Kidney (tissue), 14 donors: ENCODE measurements around the gene MRPL18. TPM values are rescaled to one million over a fixed set of nuclear protein-coding genes. Genes with fewer than 3 reads are reported as not detected.
A peak's percentile ranks its signal among the peaks of the same experiment; 100 is the strongest.

Experiments used
- DNase-seq, 5 donors: peaks; one replicate each; pipeline ENCODE4 v3.0.0-alpha.2; 2013 to 2020
- FAIRE-seq: peaks from 2 replicates; lab custom pipeline; 2012; peaks lifted over from hg19 to GRCh38; lab: Jason Lieb, UNC
- H3K27ac ChIP-seq, 2 donors: one replicate each; pipeline ENCODE4 v1.7.0; 2013; ENCODE audit warnings: low read depth in 2 of 2, low read length in 2 of 2, inconsistent platforms in 1 of 2
- H3K27me3 ChIP-seq: one replicate; pipeline ENCODE4 v1.7.1; 2013; ENCODE audit warnings: low read length, inconsistent platforms; ENCODE audit not compliant: control insufficient read depth, insufficient read depth
- H3K36me3 ChIP-seq, 3 donors: one replicate each; pipeline versions ENCODE4 v1.7.0 to v1.7.1; 2013; ENCODE audit warnings: low read length in 3 of 3, control low read depth in 1 of 3, inconsistent platforms in 1 of 3; ENCODE audit not compliant: insufficient read depth in 3 of 3, control insufficient read depth in 2 of 3
- H3K4me1 ChIP-seq, 3 donors: one replicate each; pipeline versions ENCODE4 v1.7.0 to v1.7.1; 2013; ENCODE audit warnings: low read length in 3 of 3, inconsistent platforms in 1 of 3, low read depth in 1 of 3; ENCODE audit not compliant: control insufficient read depth in 2 of 3, insufficient read depth in 2 of 3
- H3K4me3 ChIP-seq, 3 donors: one replicate each; pipeline versions ENCODE4 v1.7.0 to v1.8.1; 2013; ENCODE audit warnings: low read length in 3 of 3, control low read depth in 1 of 3, inconsistent platforms in 1 of 3
- H3K9ac ChIP-seq, 3 donors: one replicate each; pipeline versions ENCODE4 v1.7.0 to v1.7.1; 2013; ENCODE audit warnings: low read length in 3 of 3, control low read depth in 1 of 3, inconsistent platforms in 1 of 3
- H3K9me3 ChIP-seq, 3 donors: one replicate each; pipeline versions ENCODE4 v1.7.0 to v1.7.1; 2013; ENCODE audit warnings: low read length in 3 of 3, control low read depth in 1 of 3, inconsistent platforms in 1 of 3; ENCODE audit not compliant: control insufficient read depth in 2 of 3, insufficient read depth in 1 of 3
- intact Hi-C: fragments of 100-400 bp; cut with DNase I; formaldehyde crosslinking; loops from one replicate; pipeline ENCODE4 v1.11.1; 2022
- polyA plus RNA-seq: library from polyadenylated mRNA; stranded (reverse); fragments of 350-450 nt; fragmentation: Illumina TruSeq; extraction: RNeasy Lipid Tissue Mini Kit (QIAGEN cat#74804); gene quantifications from one replicate; pipeline ENCODE4 v1.2.3, GENCODE V29; 2014; ENCODE audit warnings: low read depth, low replicate concordance; ENCODE audit not compliant: insufficient read depth
- total RNA-seq: library from RNA; stranded (reverse); fragmentation: NEBNext Ultra II Directional; extraction: Animal tissue kit (Norgen Biotek cat#: 25700); gene quantifications from one replicate; pipeline ENCODE4 v1.2.1, GENCODE V29; 2021
- TF ChIP-seq, protein P1 (sequence below): IDR thresholded peaks from 3 replicates; pipeline ENCODE4 v1.5.1; 2012; ENCODE audit warnings: mild to moderate bottlenecking, moderate library complexity, borderline replicate concordance; ENCODE audit not compliant: insufficient read depth; ENCODE audit errors: extremely low read depth
- donor health status: control.
- donor health status: control.
- donor health status: control.
- donor health status: control.
- donor health status: control.
- donor health status: DM: yes; HTN: yes; CAD: no.
- donor health status: Normal renal cell carcinoma (clear cell type).

Gene MRPL18
- total and polyA plus RNA-seq, 2 donors from 2014 or later, result 56.7 to 87.2 TPM

DNA sequence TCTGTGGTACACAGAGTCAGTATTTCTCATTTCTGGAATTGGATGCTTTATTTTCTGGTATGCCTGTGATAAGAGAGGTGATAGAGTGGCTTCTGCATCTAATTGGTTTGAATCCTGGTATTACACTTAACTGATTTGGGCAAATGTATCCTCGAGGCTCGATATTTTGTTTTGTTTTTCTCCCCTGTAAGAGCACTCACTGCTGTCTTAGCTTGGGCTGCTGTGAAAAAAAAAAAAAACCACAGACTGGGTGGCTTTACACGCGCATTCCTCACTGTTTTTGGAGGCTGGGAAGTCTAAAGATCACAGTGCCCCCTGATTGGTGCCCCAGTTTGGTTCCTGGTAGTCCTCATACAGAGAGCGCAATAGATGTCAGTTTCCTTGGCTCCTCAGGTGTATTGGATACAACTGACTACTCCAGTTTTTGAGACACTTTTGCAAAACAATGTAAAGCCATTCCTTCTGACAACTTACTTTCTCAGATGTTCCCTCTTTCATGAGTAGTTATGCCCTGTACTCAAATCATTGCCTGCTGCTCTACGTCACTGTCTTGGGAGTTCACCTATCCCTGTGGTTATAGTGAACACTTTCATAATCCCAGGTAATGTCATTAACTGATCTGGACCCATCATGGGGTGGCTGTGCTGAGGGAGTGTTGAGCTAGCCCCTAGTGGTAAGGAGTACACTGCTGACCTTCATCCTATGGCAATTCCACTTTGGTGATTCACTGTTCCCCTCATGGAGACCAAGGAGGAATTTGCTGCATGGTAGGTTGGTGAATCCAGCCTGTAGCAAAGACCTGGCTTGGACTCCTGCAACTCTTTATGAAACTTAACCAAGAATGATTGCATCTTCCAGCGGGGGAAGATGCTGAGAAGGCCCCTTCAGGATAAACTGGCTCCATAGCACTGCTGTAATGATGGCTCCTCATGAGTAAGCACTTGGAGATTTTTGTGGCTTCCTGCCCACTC lies 32.0 kb upstream of the MRPL18 start:
- no peak for FAIRE-seq
- Histone ChIP-seq H3K36me3 (peaks cover 11 to 36% (median 28%) of the 10 kb centered on the region in 3 donors), H3K9me3 (no peaks in the 10 kb centered on the region), H3K27me3 (no peaks in the 10 kb centered on the region), H3K4me1 (peaks cover 0 to 15% (median 3%) of the 10 kb centered on the region in 3 donors), H3K27ac (no peak overlapping the region), H3K9ac (no peak overlapping the region), H3K4me3 (no peak overlapping the region)
- TF ChIP-seq, protein P1, sequence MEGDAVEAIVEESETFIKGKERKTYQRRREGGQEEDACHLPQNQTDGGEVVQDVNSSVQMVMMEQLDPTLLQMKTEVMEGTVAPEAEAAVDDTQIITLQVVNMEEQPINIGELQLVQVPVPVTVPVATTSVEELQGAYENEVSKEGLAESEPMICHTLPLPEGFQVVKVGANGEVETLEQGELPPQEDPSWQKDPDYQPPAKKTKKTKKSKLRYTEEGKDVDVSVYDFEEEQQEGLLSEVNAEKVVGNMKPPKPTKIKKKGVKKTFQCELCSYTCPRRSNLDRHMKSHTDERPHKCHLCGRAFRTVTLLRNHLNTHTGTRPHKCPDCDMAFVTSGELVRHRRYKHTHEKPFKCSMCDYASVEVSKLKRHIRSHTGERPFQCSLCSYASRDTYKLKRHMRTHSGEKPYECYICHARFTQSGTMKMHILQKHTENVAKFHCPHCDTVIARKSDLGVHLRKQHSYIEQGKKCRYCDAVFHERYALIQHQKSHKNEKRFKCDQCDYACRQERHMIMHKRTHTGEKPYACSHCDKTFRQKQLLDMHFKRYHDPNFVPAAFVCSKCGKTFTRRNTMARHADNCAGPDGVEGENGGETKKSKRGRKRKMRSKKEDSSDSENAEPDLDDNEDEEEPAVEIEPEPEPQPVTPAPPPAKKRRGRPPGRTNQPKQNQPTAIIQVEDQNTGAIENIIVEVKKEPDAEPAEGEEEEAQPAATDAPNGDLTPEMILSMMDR, result no peak
- no peak for DNase-seq
- intact Hi-C loops, result no loop called here

- no peak for FAIRE-seq
- intact Hi-C loops, result no loop called here
These were observed 30.6 kb upstream of the MRPL18 start for GRCh38 chr6:159759645-159760044.

GRCh38 chr6:159760602-159761057 lies 29.6 kb upstream of the MRPL18 start:
- Histone ChIP-seq H3K36me3 (peaks cover 6 to 16% (median 12%) of the 10 kb centered on the region in 3 donors), H3K27ac (peak overlapping the region in 1 of 2 donors; percentile 99), H3K9me3 (no peaks in the 10 kb centered on the region), H3K9ac (peak overlapping the region in 2 of 3 donors; percentile 47 to 95), H3K4me1 (peaks cover 0 to 15% (median 3%) of the 10 kb centered on the region in 3 donors), H3K27me3 (no peaks in the 10 kb centered on the region), H3K4me3 (peak overlapping the region in 2 of 3 donors; percentile 83 to 98)
- TF ChIP-seq, protein P1, result no peak
- FAIRE-seq, result no peak
- peak in 2 of 5 donors; percentile 8 to 33 for DNase-seq
- intact Hi-C loops, result no loop called here

More at GRCh38 chr6:159759645-159760044, 30.6 kb upstream of the MRPL18 start:
- Histone ChIP-seq H3K4me3 (no peak overlapping the region), H3K9me3 (no peaks in the 10 kb centered on the region), H3K27me3 (no peaks in the 10 kb centered on the region), H3K4me1 (peaks cover 0 to 15% (median 3%) of the 10 kb centered on the region in 3 donors), H3K27ac (no peak overlapping the region), H3K9ac (no peak overlapping the region), H3K36me3 (peaks cover 6 to 23% (median 19%) of the 10 kb centered on the region in 3 donors)
- TF ChIP-seq, protein P1, result no peak
- DNase-seq, result no peak
